ENCODE data around the gene SH2D2A.

DNA sequence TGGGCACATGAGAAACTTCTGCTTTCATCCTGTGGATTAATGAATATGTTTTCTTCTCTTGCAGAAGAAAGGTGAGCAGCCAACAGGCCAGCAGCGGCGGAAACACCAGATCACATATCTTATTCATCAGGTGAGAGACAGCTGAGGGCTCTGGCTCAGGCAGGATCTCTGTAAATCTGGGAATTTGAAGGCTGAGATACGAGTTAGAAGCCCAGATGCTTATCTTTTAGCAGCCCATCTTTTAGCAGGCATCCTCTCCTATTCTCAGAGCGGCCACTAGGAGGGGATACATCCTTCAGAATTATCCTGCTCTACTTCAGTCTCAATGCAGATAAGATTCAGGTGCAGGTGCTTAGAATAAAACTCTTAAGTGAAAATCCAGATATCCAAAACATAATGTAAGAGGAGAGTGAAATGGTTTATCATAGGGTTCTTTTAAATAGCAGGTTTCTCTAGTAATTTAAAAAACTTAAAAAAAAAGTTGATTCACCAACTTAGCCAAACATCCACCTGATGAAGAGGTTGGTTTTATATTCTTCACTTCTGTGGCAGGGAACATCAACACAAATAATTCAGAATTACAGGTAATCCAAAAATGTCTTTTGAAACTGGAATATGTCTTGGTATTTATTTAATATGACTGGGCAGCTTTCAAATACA is 19.3 kb downstream of the SH2D2A start:
- peak; percentile 83 for TF ChIP-seq CTCF (conservative IDR thresholded peaks at IDR 0.05; ENCODE audit: low read length)
- TF ChIP-seq EZH2phosphoT487 (IDR thresholded peaks at IDR 0.05; ENCODE audit: borderline replicate concordance) = no peak
